Measurements from ENCODE around the gene CHIA. TPM values are rescaled to one million over a fixed set of nuclear protein-coding genes. Genes with fewer than 3 reads are reported as not detected.

Gene CHIA
- total RNA-seq, result 0.28 TPM in 1 of 2 replicates, not detected in the other
- not detected in 2 replicates for polyA plus RNA-seq

DNA sequence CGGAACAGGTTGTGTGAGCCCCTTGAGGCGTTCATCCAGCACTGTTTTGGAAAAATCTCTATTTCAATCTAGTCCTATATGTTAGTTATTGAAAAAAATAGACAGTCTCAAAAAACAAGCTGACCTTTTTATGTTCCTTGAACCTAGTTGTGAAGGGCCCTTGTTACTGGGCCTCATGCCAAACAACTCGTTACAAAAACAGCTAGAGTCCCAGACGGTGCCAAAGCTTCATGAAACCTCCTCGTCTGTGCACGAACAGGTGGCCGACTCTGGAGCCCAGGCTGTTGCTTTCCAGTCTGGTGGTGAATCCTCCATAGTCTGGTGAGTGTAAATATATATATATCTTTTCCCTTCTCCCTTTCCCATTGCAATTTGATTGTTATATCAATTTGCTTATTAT, at the start of gene CHIA:
CHIA (plus strand) TSS at position 222 of the 400 bp plus-strand sequence. CDS start 19,617 bp downstream, outside the sequence.
- no peak for DNase-seq (ENCODE audit: low spot score)
- Histone ChIP-seq H3K36me3 (replicated peaks; ENCODE audit: insufficient read depth, low read depth) (no peaks in the 10 kb centered on the region), H4K20me1 (ENCODE audit: insufficient read depth, poor library complexity, severe bottlenecking) (no peaks in the 10 kb centered on the region), H3K79me2 (no peaks in the 10 kb centered on the region), H3K9me2 (replicated peaks; ENCODE audit: insufficient read depth) (no peaks in the 10 kb centered on the region), H2AFZ (no peak within 1 kb of the TSS), H3K4me3 (no peak within 1 kb of the TSS), H3K27me3 (no peaks in the 10 kb centered on the region), H3K4me2 (no peak within 1 kb of the TSS), H3K4me1 (ENCODE audit: insufficient read depth) (peaks cover 12% of the 10 kb centered on the region), H3K27ac (no peak within 1 kb of the TSS), H3K9me3 (ENCODE audit: low read depth) (no peaks in the 10 kb centered on the region)
- WGBS (ENCODE audit: low lambda C conversion rate, missing lambda C conversion rate), result 71% methylated on average over 7 of the region's 7 CpGs
- TF ChIP-seq EZH2 (IDR thresholded peaks at IDR 0.05; ENCODE audit: borderline replicate concordance), result no peak
- no peak for TF ChIP-seq EZH2phosphoT487 (IDR thresholded peaks at IDR 0.05; ENCODE audit: low read depth, severe bottlenecking, unreplicated experiment)

DNA sequence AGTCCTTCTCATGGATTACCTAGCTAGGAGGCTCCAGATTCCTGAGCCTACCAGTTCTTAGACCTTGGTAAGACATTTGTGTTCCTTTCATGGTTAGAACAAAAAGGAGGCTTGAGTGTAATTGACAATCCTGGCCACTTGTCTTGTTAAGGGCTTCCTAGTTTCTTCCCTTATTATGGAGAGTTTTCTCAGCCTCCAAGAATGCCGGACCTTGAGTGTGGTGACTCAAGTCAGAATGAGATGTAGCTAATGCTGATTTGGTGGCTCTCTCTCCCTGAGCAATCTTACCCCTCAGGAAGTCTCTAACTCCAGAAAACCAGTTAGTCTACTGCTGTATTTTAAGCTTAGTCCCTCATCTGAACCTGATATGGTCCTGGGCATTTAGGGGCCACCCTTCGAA, 48.9 kb upstream of the CHIA start:
- Histone ChIP-seq H3K4me1 (ENCODE audit: insufficient read depth) (peaks cover 3% of the 10 kb centered on the region), H3K36me3 (replicated peaks; ENCODE audit: insufficient read depth, low read depth) (no peaks in the 10 kb centered on the region), H4K20me1 (ENCODE audit: insufficient read depth, poor library complexity, severe bottlenecking) (no peaks in the 10 kb centered on the region), H3K4me3 (no peak overlapping the region), H3K9me2 (replicated peaks; ENCODE audit: insufficient read depth) (no peaks in the 10 kb centered on the region), H3K27me3 (no peaks in the 10 kb centered on the region), H3K79me2 (no peaks in the 10 kb centered on the region), H3K27ac (no peak overlapping the region), H2AFZ (no peak overlapping the region), H3K9me3 (ENCODE audit: low read depth) (no peaks in the 10 kb centered on the region), H3K4me2 (no peak overlapping the region)
- DNase-seq (ENCODE audit: low spot score), result no peak
- TF ChIP-seq EZH2 (IDR thresholded peaks at IDR 0.05; ENCODE audit: borderline replicate concordance) (no peak), EZH2phosphoT487 (IDR thresholded peaks at IDR 0.05; ENCODE audit: low read depth, severe bottlenecking, unreplicated experiment) (no peak)
- TF ChIP-seq, protein P1, sequence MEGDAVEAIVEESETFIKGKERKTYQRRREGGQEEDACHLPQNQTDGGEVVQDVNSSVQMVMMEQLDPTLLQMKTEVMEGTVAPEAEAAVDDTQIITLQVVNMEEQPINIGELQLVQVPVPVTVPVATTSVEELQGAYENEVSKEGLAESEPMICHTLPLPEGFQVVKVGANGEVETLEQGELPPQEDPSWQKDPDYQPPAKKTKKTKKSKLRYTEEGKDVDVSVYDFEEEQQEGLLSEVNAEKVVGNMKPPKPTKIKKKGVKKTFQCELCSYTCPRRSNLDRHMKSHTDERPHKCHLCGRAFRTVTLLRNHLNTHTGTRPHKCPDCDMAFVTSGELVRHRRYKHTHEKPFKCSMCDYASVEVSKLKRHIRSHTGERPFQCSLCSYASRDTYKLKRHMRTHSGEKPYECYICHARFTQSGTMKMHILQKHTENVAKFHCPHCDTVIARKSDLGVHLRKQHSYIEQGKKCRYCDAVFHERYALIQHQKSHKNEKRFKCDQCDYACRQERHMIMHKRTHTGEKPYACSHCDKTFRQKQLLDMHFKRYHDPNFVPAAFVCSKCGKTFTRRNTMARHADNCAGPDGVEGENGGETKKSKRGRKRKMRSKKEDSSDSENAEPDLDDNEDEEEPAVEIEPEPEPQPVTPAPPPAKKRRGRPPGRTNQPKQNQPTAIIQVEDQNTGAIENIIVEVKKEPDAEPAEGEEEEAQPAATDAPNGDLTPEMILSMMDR (IDR thresholded peaks at IDR 0.05; ENCODE audit: poor library complexity), result no peak
- 67% methylated on average over 2 of the region's 2 CpGs for WGBS (ENCODE audit: low lambda C conversion rate, missing lambda C conversion rate)

DNA sequence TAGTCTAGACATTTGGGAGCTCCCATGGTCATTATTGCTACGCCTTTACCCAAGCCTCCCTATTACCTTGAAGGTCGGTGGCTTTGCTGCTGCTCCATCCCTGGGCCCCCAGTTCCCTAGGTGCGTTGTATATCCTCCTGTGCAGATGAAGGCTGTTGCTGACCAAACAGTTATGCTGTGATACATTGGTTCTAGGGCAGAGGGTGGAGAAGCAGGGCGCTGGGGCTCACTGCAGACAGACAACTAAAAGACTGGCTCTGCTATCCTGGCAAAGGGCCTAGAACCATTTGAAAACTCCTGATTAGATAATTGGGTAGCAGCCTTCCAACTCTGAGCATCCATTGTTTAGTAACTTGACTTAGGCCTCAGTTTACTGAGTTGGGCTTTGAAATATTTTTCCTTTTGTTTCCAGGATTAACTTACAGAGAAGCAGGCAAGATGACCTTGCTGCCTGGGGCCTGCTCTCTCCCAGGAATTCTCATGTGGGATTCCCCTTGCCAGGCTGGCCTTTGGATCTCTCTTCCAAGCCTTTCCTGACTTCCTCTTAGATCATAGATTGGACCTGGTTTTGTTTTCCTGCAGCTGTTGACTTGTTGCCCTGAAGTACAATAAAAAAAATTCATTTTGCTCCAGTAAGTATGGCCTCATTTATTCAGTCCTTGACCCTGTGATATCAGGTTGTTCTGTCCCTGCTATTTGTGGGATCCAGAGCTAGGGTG, 47.7 kb upstream of the CHIA start:
- H3K36me3 ChIP-seq (replicated peaks; ENCODE audit: insufficient read depth, low read depth), result no peaks in the 10 kb centered on the region

More for the DNA sequence above, 47.7 kb upstream of the CHIA start:
- no peak overlapping the region for H3K27ac ChIP-seq
- H3K79me2 ChIP-seq, result no peaks in the 10 kb centered on the region
- H3K9me2 ChIP-seq (replicated peaks; ENCODE audit: insufficient read depth), result no peaks in the 10 kb centered on the region
- no peak overlapping the region for H2AFZ ChIP-seq
- DNase-seq (ENCODE audit: low spot score), result no peak
- H4K20me1 ChIP-seq (ENCODE audit: insufficient read depth, poor library complexity, severe bottlenecking), result no peaks in the 10 kb centered on the region
- no peak overlapping the region for H3K4me2 ChIP-seq
- no peaks in the 10 kb centered on the region for H3K27me3 ChIP-seq
- no peak for TF ChIP-seq EZH2phosphoT487 (IDR thresholded peaks at IDR 0.05; ENCODE audit: low read depth, severe bottlenecking, unreplicated experiment)
- TF ChIP-seq, protein P1 (IDR thresholded peaks at IDR 0.05; ENCODE audit: poor library complexity), result no peak
- no peak overlapping the region for H3K4me3 ChIP-seq
- H3K9me3 ChIP-seq (ENCODE audit: low read depth), result no peaks in the 10 kb centered on the region
- H3K4me1 ChIP-seq (ENCODE audit: insufficient read depth), result peaks cover 3% of the 10 kb centered on the region
- 74% methylated on average over 4 of the region's 4 CpGs for WGBS (ENCODE audit: low lambda C conversion rate, missing lambda C conversion rate)

All from hepatocyte (in vitro differentiated cells).